WTC11 (cell line): ENCODE measurements around the gene F10. TPM values are rescaled to one million over a fixed set of nuclear protein-coding genes. Genes with fewer than 3 reads are reported as not detected.

ENCODE experiments used
- ATAC-seq: fragments of 200-7000 bp; cut with Tn5 transposase; 2 replicates; pipeline ENCODE4 v1.10.0; 2021; ENCODE audit warnings: mild to moderate bottlenecking, moderate library complexity
- CTCF ChIA-PET: fragments of 300-600 bp; sonication (Branson Sonifier 250); formaldehyde crosslinking; loops from one replicate; lab custom pipeline; 2021; ENCODE audit warnings: antibody characterized with exemption; lab: Charles Lee
- POLR2A ChIA-PET: fragments of 350-600 bp; sonication (Branson Sonifier 250); formaldehyde crosslinking; loops from one replicate; lab custom pipeline; 2021; ENCODE audit warnings: antibody characterized with exemption; lab: Charles Lee
- DNase-seq: peaks from one replicate; pipeline ENCODE4 v3.0.0; 2021; ENCODE audit warnings: low spot score
- H3K27ac Mint-ChIP-seq: 2 replicates; pipeline ENCODE4 v1.8.0; 2021; ENCODE audit warnings: mixed read lengths
- H3K27me3 Mint-ChIP-seq: 2 replicates; pipeline ENCODE4 v1.8.0; 2021; ENCODE audit warnings: low read depth, mild to moderate bottlenecking, moderate library complexity, mixed read lengths
- H3K36me3 Mint-ChIP-seq: 2 replicates; pipeline ENCODE4 v1.8.0; 2021; ENCODE audit warnings: mixed read lengths
- H3K4me1 Mint-ChIP-seq: 2 replicates; pipeline ENCODE4 v1.8.0; 2022; ENCODE audit warnings: mixed read lengths
- H3K4me3 Mint-ChIP-seq: 2 replicates; pipeline ENCODE4 v1.8.0; 2021; ENCODE audit warnings: mild to moderate bottlenecking, moderate library complexity, mixed read lengths
- H3K9me3 Mint-ChIP-seq: 2 replicates; pipeline ENCODE4 v1.8.0; 2021; ENCODE audit warnings: mixed read lengths
- ARID4B ChIP-seq: sonication (generic); formaldehyde crosslinking; IDR thresholded peaks from 2 replicates; pipeline ENCODE4 v1.8.0; 2023; ENCODE audit warnings: missing genetic modification reagents, mild to moderate bottlenecking, borderline replicate concordance
- ATF3 ChIP-seq: sonication (generic); formaldehyde crosslinking; conservative IDR thresholded peaks from 2 replicates; pipeline ENCODE4 v1.8.1; 2022; ENCODE audit warnings: mild to moderate bottlenecking, missing genetic modification reagents
- CDX4 ChIP-seq: fragments of 250-450 bp; sonication (Bioruptor Pico); IDR thresholded peaks from 2 replicates; pipeline ENCODE4 v1.9.0; 2021; ENCODE audit warnings: moderate library complexity, mild to moderate bottlenecking, inconsistent platforms, borderline replicate concordance
- CREM ChIP-seq: sonication (generic); formaldehyde crosslinking; IDR thresholded peaks from 2 replicates; pipeline ENCODE4 v1.8.1; 2022; ENCODE audit warnings: mild to moderate bottlenecking, missing genetic modification reagents, moderate library complexity
- CTCF ChIP-seq: fragments of 200-600 bp; IDR thresholded peaks from 2 replicates; pipeline ENCODE4 v1.8.0; 2022; ENCODE audit warnings: antibody characterized with exemption
- E2F5 ChIP-seq: sonication (generic); formaldehyde crosslinking; IDR thresholded peaks from 2 replicates; pipeline ENCODE4 v1.8.1; 2022; ENCODE audit warnings: mild to moderate bottlenecking, moderate library complexity, missing genetic modification reagents
- FOXK1 ChIP-seq: sonication (generic); formaldehyde crosslinking; IDR thresholded peaks from 2 replicates; pipeline ENCODE4 v1.8.0; 2022; ENCODE audit warnings: mild to moderate bottlenecking, moderate library complexity, missing genetic modification reagents
- HMGA2 ChIP-seq: fragments of 250-450 bp; sonication (Bioruptor Pico); IDR thresholded peaks from 2 replicates; pipeline ENCODE4 v1.4.0; 2021; ENCODE audit warnings: mild to moderate bottlenecking, moderate library complexity
- JUN ChIP-seq: sonication (generic); formaldehyde crosslinking; IDR thresholded peaks from 2 replicates; pipeline ENCODE4 v1.8.0; 2023; ENCODE audit warnings: mild to moderate bottlenecking, missing genetic modification reagents
- MAX ChIP-seq: sonication (generic); formaldehyde crosslinking; IDR thresholded peaks from 2 replicates; pipeline ENCODE4 v1.8.0; 2022; ENCODE audit warnings: mild to moderate bottlenecking, missing genetic modification reagents
- MLX ChIP-seq: sonication (generic); formaldehyde crosslinking; IDR thresholded peaks from 2 replicates; pipeline ENCODE4 v1.8.1; 2023; ENCODE audit warnings: mild to moderate bottlenecking, missing genetic modification reagents, moderate library complexity
- MYBL2 ChIP-seq: sonication (generic); formaldehyde crosslinking; IDR thresholded peaks from 2 replicates; pipeline ENCODE4 v1.8.1; 2023; ENCODE audit warnings: mild to moderate bottlenecking, moderate library complexity, missing genetic modification reagents
- NFATC4 ChIP-seq: fragments of 250-450 bp; sonication (Bioruptor Pico); IDR thresholded peaks from 2 replicates; pipeline ENCODE4 v1.9.0; 2021; ENCODE audit warnings: mild to moderate bottlenecking
- NFYB ChIP-seq: sonication (generic); formaldehyde crosslinking; conservative IDR thresholded peaks from 2 replicates; pipeline ENCODE4 v1.8.0; 2022; ENCODE audit warnings: low read depth, missing genetic modification reagents
- NR3C1 ChIP-seq: sonication (generic); formaldehyde crosslinking; conservative IDR thresholded peaks from 2 replicates; pipeline ENCODE4 v1.8.1; 2023; ENCODE audit warnings: low read depth, mild to moderate bottlenecking, missing genetic modification reagents
- TEAD4 ChIP-seq: sonication (generic); formaldehyde crosslinking; IDR thresholded peaks from 2 replicates; pipeline ENCODE4 v1.8.0; 2022; ENCODE audit warnings: mild to moderate bottlenecking, missing genetic modification reagents
- TP53 ChIP-seq: sonication (generic); formaldehyde crosslinking; IDR thresholded peaks from 2 replicates; pipeline ENCODE4 v1.8.1; 2023; ENCODE audit warnings: mild to moderate bottlenecking, missing genetic modification reagents
- USF1 ChIP-seq: sonication (generic); formaldehyde crosslinking; IDR thresholded peaks from 2 replicates; pipeline ENCODE4 v1.8.0; 2022; ENCODE audit warnings: mild to moderate bottlenecking, missing genetic modification reagents
- USF2 ChIP-seq: sonication (generic); formaldehyde crosslinking; IDR thresholded peaks from 2 replicates; pipeline ENCODE4 v1.8.1; 2023; ENCODE audit warnings: mild to moderate bottlenecking, missing genetic modification reagents, moderate library complexity
- ZNF219 ChIP-seq: sonication (generic); formaldehyde crosslinking; IDR thresholded peaks from 2 replicates; pipeline ENCODE4 v1.8.0; 2023; ENCODE audit warnings: missing genetic modification reagents, mild to moderate bottlenecking, borderline replicate concordance
- ZNF263 ChIP-seq: sonication (generic); formaldehyde crosslinking; IDR thresholded peaks from 2 replicates; pipeline ENCODE4 v1.8.1; 2022; ENCODE audit warnings: low read depth, mild to moderate bottlenecking, moderate library complexity, missing genetic modification reagents
- ZNF317 ChIP-seq: sonication (generic); formaldehyde crosslinking; IDR thresholded peaks from 2 replicates; pipeline ENCODE4 v1.8.1; 2023; ENCODE audit warnings: low read depth, mild to moderate bottlenecking, moderate library complexity, missing genetic modification reagents, borderline replicate concordance
- ZNF396 ChIP-seq: fragments of 250-450 bp; sonication (Bioruptor Pico); IDR thresholded peaks from 2 replicates; pipeline ENCODE4 v1.8.0; 2021; ENCODE audit warnings: mild to moderate bottlenecking, moderate library complexity, borderline replicate concordance
- ZNF416 ChIP-seq: fragments of 250-450 bp; sonication (Bioruptor Pico); IDR thresholded peaks from 2 replicates; pipeline ENCODE4 v1.9.0; 2021; ENCODE audit warnings: mild to moderate bottlenecking, inconsistent platforms
- ZNF671 ChIP-seq: fragments of 250-450 bp; sonication (Bioruptor Pico); IDR thresholded peaks from 2 replicates; pipeline ENCODE4 v1.8.0; 2021; ENCODE audit warnings: mild to moderate bottlenecking
- total RNA-seq: library from RNA; stranded (reverse); gene quantifications from 3 replicates; pipeline ENCODE4 v1.2.3, GENCODE V29; 2021

F10 gene
- total RNA-seq, 1 experiment from 2014 or later: 0.87 TPM

- DNase-seq (no peak), ATAC-seq (no peak)
- no peaks in the 10 kb centered on the region for H3K36me3 Mint-ChIP-seq
- peaks cover 3% of the 10 kb centered on the region; the same call in 1 of the 2 replicates for H3K4me1 Mint-ChIP-seq
- H3K27me3 Mint-ChIP-seq: no peaks in the 10 kb centered on the region
- H3K9me3 Mint-ChIP-seq: no peaks in the 10 kb centered on the region
- no peak for TF ChIP-seq ZNF396 (CRISPR knock-in tag)
- no peak for TF ChIP-seq ARID4B (CRISPR knock-in tag)
- TF ChIP-seq E2F5 (CRISPR knock-in tag): no peak
- no peak for TF ChIP-seq HMGA2
- no peak for TF ChIP-seq TEAD4 (CRISPR knock-in tag)
- no peak for TF ChIP-seq NFATC4 (CRISPR knock-in tag)
- no peak for TF ChIP-seq ATF3 (CRISPR knock-in tag)
- no peak for TF ChIP-seq MLX (CRISPR knock-in tag)
- no peak for TF ChIP-seq CDX4 (CRISPR knock-in tag)
- no peak overlapping the region for H3K4me3 Mint-ChIP-seq
- H3K27ac Mint-ChIP-seq: peak overlapping the region; percentile 30
- ChIA-PET CTCF (interaction anchor here (1.2 to 1.4 kb wide), 2 partner anchors 8 to 69 kb away, joined by 4 to 5 read pairs; no protein-coding TSS in a partner anchor), POLR2A (no interaction called here)
Observed at GRCh38 chr13:113098162-113098732, 24.4 kb upstream of the F10 start.

- CTCF ChIA-PET: interaction anchor here (1.1 to 1.4 kb wide), 4 partner anchors 9 to 129 kb away, joined by 3 to 8 read pairs (median 4); no protein-coding TSS in a partner anchor
- Mint-ChIP-seq H3K4me1 (peaks cover 3% of the 10 kb centered on the region; the same call in 1 of the 2 replicates), H3K4me3 (no peak overlapping the region), H3K27me3 (no peaks in the 10 kb centered on the region), H3K27ac (no peak overlapping the region; the same call in 1 of the 2 replicates), H3K9me3 (no peaks in the 10 kb centered on the region), H3K36me3 (no peaks in the 10 kb centered on the region)
- DNase-seq: no peak
- ATAC-seq: no peak
- POLR2A ChIA-PET: no interaction called here
- TF ChIP-seq NFYB (CRISPR knock-in tag) (no peak), ZNF263 (CRISPR knock-in tag) (no peak), ZNF219 (CRISPR knock-in tag) (no peak), NR3C1 (CRISPR knock-in tag) (no peak), CTCF (no peak), USF1 (no peak), MAX (CRISPR knock-in tag) (no peak), USF2 (CRISPR knock-in tag) (no peak), ZNF317 (CRISPR knock-in tag) (no peak), JUN (CRISPR knock-in tag) (no peak), FOXK1 (CRISPR knock-in tag) (no peak), TP53 (no peak), MYBL2 (CRISPR knock-in tag) (no peak), CREM (no peak), ZNF671 (CRISPR knock-in tag) (no peak), ZNF416 (CRISPR knock-in tag) (no peak)
Observed at GRCh38 chr13:113099142-113099541, 23.5 kb upstream of the F10 start.
